Esophagus muscularis mucosa (tissue), 4 donors: Measurements from ENCODE around the gene DDRGK1. TPM values are rescaled to one million over a fixed set of nuclear protein-coding genes. Genes with fewer than 3 reads are reported as not detected.

Experiments used
- DNase-seq: peaks from one replicate; pipeline ENCODE4 v3.0.0-alpha.2; 2017; ENCODE audit errors: extremely low spot score
- H3K27ac ChIP-seq, 4 donors: fragments of 200-600 bp; sonication (generic); replicated peaks in 1 of 4; 1 replicate in 3 of 4; 2 replicates in 1 of 4; pipeline ENCODE4 v1.5.1; 2016 to 2019; ENCODE audit warnings: mild to moderate bottlenecking in 1 of 4
- H3K27me3 ChIP-seq, 4 donors: fragments of 200-600 bp; sonication (generic); one replicate each; pipeline versions ENCODE4 v1.5.1 to v1.6.0; 2016 to 2019
- H3K36me3 ChIP-seq, 4 donors: fragments of 200-600 bp; sonication (generic); one replicate each; pipeline ENCODE4 v1.5.1; 2016 to 2019
- H3K4me1 ChIP-seq, 4 donors: fragments of 200-600 bp; sonication (generic); one replicate each; pipeline ENCODE4 v1.5.1; 2016 to 2019
- H3K4me3 ChIP-seq, 4 donors: fragments of 200-600 bp; sonication (generic); 1 replicate in 2 of 4; 2 replicates in 2 of 4; pipeline ENCODE4 v1.5.1; 2016 to 2019; ENCODE audit warnings: mild to moderate bottlenecking in 4 of 4, moderate library complexity in 1 of 4
- H3K9me3 ChIP-seq, 4 donors: fragments of 200-600 bp; sonication (generic); 1 replicate in 3 of 4; 2 replicates in 1 of 4; pipeline ENCODE4 v1.5.1; 2016 to 2019
- EP300 ChIP-seq: sonication (generic); formaldehyde crosslinking; IDR thresholded peaks from one replicate; pipeline ENCODE4 v1.6.1; 2017; ENCODE audit warnings: antibody characterized with exemption
- POLR2A ChIP-seq: fragments of 450-650 bp; IDR thresholded peaks from one replicate; pipeline ENCODE4 v1.6.1; 2017; ENCODE audit warnings: antibody characterized with exemption, moderate library complexity, mild to moderate bottlenecking, low read depth
- POLR2AphosphoS5 ChIP-seq, 2 donors: sonication (generic); formaldehyde crosslinking; IDR thresholded peaks; one replicate each; pipeline ENCODE4 v1.6.1; 2017; ENCODE audit warnings: antibody characterized with exemption in 2 of 2
- WGBS: methylation state at CpG from one replicate; pipeline ENCODE4 v1.1.5; 2018; 5-methylcytosine and 5-hydroxymethylcytosine counted together
- intact Hi-C: fragments of 100-400 bp; cut with DNase I; formaldehyde crosslinking; loops from one replicate; pipeline ENCODE4 v1.15.1; 2023
- total RNA-seq, 4 donors: library from RNA; depleted of rRNA; stranded (reverse); fragments of >200 nt; gene quantifications; one replicate each; pipeline versions ENCODE4 v1.1.0 to v1.2.1, GENCODE V29; 2016
- TF ChIP-seq, protein P1 (sequence below), 3 experiments: fragments of 200-600 bp in 2 of 3; fragments of 450-650 bp in 1 of 3; sonication (generic) in 2 of 3; IDR thresholded peaks; one replicate each; pipeline ENCODE4 v1.5.1; 2017 to 2019; ENCODE audit warnings: antibody characterized with exemption in 3 of 3, mild to moderate bottlenecking in 2 of 3, moderate library complexity in 1 of 3

DDRGK1 gene
- total RNA-seq, 4 donors from 2014 or later = 64.4 to 86.0 (median 69.7) TPM

DNA sequence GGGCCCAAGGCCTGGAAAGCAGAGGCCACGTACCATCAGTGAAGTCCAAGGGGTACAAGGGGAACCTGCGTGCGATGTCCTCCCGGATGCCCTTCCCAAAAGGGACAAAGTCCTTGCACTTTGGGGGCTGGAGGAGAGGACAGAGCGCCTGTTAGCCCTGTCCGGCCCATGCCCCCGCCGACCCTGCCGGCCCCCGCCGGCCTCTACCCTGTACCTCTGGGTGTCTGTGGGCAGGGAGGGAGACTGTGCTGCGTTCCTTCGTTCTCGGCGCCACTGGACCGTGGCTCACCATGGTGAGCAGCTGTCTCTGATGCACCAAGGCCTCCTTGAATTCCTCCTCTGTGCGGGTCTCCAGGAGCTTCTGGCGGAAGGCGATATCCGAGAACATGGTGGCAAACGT is 26.6 kb upstream of the DDRGK1 start:
- Histone ChIP-seq H3K27me3 (peaks cover 0 to 20% (median 0%) of the 10 kb centered on the region in 4 donors), H3K36me3 (peaks cover 0 to 10% (median 3%) of the 10 kb centered on the region in 4 donors), H3K4me3 (no peak overlapping the region), H3K27ac (no peak overlapping the region), H3K9me3 (no peaks in the 10 kb centered on the region), H3K4me1 (no peaks in the 10 kb centered on the region)
- intact Hi-C loops = no loop called here
- WGBS = 92% methylated on average over 21 of the region's 21 CpGs
- DNase-seq = no peak
- TF ChIP-seq, protein P1, sequence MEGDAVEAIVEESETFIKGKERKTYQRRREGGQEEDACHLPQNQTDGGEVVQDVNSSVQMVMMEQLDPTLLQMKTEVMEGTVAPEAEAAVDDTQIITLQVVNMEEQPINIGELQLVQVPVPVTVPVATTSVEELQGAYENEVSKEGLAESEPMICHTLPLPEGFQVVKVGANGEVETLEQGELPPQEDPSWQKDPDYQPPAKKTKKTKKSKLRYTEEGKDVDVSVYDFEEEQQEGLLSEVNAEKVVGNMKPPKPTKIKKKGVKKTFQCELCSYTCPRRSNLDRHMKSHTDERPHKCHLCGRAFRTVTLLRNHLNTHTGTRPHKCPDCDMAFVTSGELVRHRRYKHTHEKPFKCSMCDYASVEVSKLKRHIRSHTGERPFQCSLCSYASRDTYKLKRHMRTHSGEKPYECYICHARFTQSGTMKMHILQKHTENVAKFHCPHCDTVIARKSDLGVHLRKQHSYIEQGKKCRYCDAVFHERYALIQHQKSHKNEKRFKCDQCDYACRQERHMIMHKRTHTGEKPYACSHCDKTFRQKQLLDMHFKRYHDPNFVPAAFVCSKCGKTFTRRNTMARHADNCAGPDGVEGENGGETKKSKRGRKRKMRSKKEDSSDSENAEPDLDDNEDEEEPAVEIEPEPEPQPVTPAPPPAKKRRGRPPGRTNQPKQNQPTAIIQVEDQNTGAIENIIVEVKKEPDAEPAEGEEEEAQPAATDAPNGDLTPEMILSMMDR (IDR thresholded peaks at IDR 0.05) = no peak
- no peak for TF ChIP-seq EP300
- no peak for TF ChIP-seq POLR2A
- no peak for TF ChIP-seq POLR2AphosphoS5 (IDR thresholded peaks at IDR 0.05)

DNA sequence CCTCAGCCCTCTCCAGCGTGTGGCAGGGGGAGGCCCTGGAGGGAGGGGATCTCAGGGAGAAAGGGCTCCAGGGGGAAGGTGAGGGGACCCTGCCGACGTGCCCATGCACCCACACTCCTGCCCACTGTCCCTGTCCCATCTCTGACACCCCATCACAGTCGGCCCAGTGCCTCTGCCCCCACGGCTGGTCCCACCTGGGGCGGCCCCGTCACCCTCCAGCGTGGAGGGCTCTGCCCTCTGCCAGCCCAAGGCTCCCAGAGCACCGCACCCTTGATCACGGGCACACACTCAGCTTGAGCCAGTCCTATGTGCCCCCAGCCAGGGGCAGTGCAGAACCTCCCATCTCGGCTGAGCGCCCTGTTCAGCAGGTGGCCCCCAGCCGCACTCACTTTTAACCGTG is 25.3 kb upstream of the DDRGK1 start:
- WGBS = 91% methylated on average over 7 of the region's 14 CpGs
- intact Hi-C loops = no loop called here

DNA sequence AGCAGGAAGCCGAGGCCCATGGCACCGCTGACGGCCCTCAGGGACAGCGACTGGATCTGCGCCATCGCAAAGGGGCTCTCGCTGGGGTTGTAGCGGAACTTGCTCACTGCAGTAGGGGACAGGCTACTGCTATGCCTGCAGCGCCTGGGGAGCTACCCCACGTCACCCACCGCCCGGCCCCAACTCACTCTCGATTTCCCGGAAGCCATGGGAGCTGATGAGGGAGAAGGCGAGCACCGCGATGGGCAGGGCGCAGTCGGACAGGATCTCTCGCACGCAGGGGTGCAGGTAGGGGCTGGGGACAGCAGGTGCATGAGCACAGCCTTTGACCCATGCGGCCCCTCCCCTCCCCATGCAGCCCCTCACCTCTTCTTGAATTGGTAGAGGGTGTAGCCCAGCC is 24.7 kb upstream of the DDRGK1 start:
- 89% methylated on average over 3 of the region's 22 CpGs for WGBS
- Histone ChIP-seq H3K27me3 (peaks cover 0 to 2% (median 0%) of the 10 kb centered on the region in 4 donors), H3K27ac (no peak overlapping the region), H3K36me3 (peaks cover 0 to 17% (median 5%) of the 10 kb centered on the region in 4 donors), H3K9me3 (no peaks in the 10 kb centered on the region), H3K4me3 (no peak overlapping the region), H3K4me1 (no peaks in the 10 kb centered on the region)
- TF ChIP-seq, protein P1 (IDR thresholded peaks at IDR 0.05) = no peak
- TF ChIP-seq EP300 (no peak), POLR2AphosphoS5 (IDR thresholded peaks at IDR 0.05) (no peak), POLR2A (no peak)
- intact Hi-C loops = no loop called here
- DNase-seq = no peak

More for the DNA sequence above, 25.3 kb upstream of the DDRGK1 start:
- Histone ChIP-seq H3K36me3 (peaks cover 0 to 11% (median 5%) of the 10 kb centered on the region in 4 donors), H3K4me1 (no peaks in the 10 kb centered on the region), H3K4me3 (no peak overlapping the region), H3K27me3 (peaks cover 0 to 7% (median 0%) of the 10 kb centered on the region in 4 donors), H3K9me3 (no peaks in the 10 kb centered on the region), H3K27ac (no peak overlapping the region)
- no peak for TF ChIP-seq EP300
- TF ChIP-seq, protein P1 (IDR thresholded peaks at IDR 0.05) = no peak
- no peak for DNase-seq

DNA sequence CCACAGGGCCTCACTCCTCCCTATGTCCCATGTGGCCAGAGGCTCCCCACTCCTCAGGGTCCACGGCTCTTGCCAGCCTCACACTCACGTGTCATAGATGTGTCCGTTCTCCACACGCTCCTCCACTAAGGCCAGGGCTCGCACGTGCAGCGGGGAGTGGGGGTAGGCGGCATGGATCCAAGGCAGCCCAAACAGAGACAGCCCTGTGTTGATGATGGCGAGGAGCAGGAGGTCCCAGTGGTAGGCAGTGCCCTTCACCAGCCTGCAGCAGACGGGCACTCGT is 24.2 kb upstream of the DDRGK1 start:
- intact Hi-C loops = no loop called here
- WGBS = 100% methylated on average over 1 of the region's 11 CpGs
- DNase-seq = no peak
- no peaks in the 10 kb centered on the region for H3K27me3 ChIP-seq
- no peaks in the 10 kb centered on the region for H3K9me3 ChIP-seq
- H3K36me3 ChIP-seq = peaks cover 0 to 22% (median 9%) of the 10 kb centered on the region in 4 donors
- H3K4me3 ChIP-seq = no peak overlapping the region
- no peaks in the 10 kb centered on the region for H3K4me1 ChIP-seq
- TF ChIP-seq, protein P1 (IDR thresholded peaks at IDR 0.05) = no peak
- TF ChIP-seq POLR2A = no peak
- TF ChIP-seq POLR2AphosphoS5 (IDR thresholded peaks at IDR 0.05) = no peak
- TF ChIP-seq EP300 = no peak
- H3K27ac ChIP-seq = no peak overlapping the region

DNA sequence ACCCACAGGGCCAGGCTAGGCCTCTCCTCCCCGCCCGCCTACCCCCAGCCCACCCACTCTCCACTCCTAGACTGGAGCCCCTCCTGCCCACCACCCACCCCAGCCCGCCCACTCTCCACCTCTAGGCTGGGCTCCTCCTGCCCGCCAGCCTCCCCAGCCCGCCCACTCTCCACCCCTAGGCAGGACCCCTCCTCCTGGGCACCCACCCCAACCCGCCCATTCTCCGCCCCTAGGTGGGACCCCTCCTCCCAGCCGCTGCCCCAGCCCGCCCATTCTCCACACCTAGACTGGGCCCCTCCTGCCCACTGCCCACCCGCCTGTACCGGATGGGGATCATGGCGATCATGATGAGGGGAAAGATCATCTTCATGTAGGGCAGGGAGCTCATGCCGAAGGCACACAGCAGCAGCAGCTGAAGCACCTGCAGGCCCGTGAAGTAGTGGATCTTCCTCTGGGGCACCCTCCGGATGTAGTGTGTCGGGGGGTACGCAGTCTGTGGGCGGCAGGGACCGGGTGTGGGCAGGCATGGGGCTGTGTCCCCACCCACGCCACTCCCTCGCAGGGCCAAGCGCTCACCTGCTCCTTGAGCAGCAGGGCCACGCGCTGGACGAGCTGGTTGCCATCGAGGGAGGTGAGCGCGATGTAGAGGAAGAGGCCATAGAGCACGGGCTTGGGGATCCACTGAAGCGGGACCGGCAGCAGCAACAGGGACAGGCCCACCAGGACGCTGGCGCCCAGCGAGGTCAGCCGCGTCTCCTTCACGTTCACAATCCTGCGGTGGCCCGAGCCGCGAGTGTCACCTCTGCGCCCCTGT is 23.7 kb upstream of the DDRGK1 start:
- intact Hi-C loops = no loop called here
- WGBS = 80% methylated on average over 15 of the region's 42 CpGs
- no peak for DNase-seq

More for the DNA sequence above, 23.7 kb upstream of the DDRGK1 start:
- Histone ChIP-seq H3K4me1 (no peaks in the 10 kb centered on the region), H3K36me3 (peaks cover 0 to 27% (median 12%) of the 10 kb centered on the region in 4 donors), H3K4me3 (no peak overlapping the region), H3K9me3 (no peaks in the 10 kb centered on the region), H3K27ac (no peak overlapping the region), H3K27me3 (no peaks in the 10 kb centered on the region)
- no peak for TF ChIP-seq POLR2A
- TF ChIP-seq, protein P1 (IDR thresholded peaks at IDR 0.05) = no peak
